Measurements from ENCODE around the gene ZNF547.

Gene ZNF547

DNA sequence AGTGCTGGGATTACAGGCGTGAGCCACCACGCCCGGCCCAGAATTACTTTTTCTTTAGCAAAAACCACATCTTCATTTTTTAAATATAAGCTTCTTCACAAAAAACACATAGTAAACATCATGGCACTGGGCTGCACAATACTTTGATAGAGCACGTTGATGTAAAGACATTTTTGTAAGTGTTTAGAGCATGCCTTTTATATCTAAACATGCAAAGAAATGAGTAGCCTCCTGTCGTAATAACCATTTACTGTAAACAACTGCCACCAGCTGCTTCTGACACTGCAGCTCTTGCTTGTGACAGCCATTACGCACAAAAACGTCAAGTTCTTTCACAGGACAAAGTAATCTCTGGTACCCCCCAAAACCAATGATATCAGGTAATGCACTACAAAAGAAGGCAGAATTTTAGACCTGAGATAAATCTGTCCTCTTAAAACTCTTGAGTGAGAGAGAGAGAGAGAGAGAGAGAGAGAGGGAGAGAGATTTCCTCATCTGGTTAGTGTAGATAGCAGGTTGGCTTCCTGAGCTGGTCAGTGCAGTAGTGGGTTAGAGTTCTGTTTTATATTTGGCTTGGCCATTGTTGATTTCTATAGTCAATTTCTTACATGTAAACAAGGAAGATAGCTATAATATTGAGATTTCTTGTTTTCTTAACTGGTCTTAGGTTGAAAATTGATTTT lies 19.6 kb downstream of the ZNF547 start:
- no peak for DNase-seq (ENCODE audit: low read depth in 2 of 2)

DNA sequence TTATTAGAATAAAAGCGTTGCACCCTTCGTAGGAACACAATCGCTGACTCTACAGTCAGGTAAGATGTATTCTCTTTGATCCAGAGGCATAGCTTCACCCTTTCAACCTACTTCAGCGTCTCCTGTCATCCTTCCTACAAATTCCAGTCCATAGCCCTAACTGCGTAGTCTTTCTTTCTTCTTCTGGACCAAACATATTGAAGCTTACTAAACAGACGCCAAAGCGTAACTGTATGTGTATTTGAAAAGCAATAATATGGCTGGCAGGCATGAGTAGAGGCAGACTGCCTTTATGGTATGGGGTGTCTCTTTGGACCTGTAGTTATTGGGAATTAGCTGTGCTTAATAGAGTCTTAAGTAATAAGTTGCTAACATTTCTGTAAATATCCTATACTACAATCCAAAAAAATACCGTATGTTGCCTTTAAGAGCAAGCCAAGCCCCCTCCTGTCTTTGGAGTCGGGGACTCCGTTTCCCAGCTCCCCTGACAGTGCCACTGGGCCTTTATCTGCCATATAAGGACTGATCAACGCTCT lies 25.9 kb downstream of the ZNF547 start:
- H3K4me3 ChIP-seq (replicated peaks in 1 of 2; ENCODE audit: low read depth in 2 of 2, low read length in 2 of 2) = peak overlapping the region; percentile 77 to 95
- TF ChIP-seq, protein P1, sequence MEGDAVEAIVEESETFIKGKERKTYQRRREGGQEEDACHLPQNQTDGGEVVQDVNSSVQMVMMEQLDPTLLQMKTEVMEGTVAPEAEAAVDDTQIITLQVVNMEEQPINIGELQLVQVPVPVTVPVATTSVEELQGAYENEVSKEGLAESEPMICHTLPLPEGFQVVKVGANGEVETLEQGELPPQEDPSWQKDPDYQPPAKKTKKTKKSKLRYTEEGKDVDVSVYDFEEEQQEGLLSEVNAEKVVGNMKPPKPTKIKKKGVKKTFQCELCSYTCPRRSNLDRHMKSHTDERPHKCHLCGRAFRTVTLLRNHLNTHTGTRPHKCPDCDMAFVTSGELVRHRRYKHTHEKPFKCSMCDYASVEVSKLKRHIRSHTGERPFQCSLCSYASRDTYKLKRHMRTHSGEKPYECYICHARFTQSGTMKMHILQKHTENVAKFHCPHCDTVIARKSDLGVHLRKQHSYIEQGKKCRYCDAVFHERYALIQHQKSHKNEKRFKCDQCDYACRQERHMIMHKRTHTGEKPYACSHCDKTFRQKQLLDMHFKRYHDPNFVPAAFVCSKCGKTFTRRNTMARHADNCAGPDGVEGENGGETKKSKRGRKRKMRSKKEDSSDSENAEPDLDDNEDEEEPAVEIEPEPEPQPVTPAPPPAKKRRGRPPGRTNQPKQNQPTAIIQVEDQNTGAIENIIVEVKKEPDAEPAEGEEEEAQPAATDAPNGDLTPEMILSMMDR (IDR thresholded peaks at IDR 0.05; ENCODE audit: low read depth, low read length) = no peak
- DNase-seq (ENCODE audit: low read depth in 2 of 2) = no peak

More for the DNA sequence above, 19.6 kb downstream of the ZNF547 start:
- H3K4me3 ChIP-seq (replicated peaks in 1 of 2; ENCODE audit: low read depth in 2 of 2, low read length in 2 of 2) = no peak overlapping the region
- TF ChIP-seq, protein P1 (IDR thresholded peaks at IDR 0.05; ENCODE audit: low read depth, low read length) = no peak

DNA sequence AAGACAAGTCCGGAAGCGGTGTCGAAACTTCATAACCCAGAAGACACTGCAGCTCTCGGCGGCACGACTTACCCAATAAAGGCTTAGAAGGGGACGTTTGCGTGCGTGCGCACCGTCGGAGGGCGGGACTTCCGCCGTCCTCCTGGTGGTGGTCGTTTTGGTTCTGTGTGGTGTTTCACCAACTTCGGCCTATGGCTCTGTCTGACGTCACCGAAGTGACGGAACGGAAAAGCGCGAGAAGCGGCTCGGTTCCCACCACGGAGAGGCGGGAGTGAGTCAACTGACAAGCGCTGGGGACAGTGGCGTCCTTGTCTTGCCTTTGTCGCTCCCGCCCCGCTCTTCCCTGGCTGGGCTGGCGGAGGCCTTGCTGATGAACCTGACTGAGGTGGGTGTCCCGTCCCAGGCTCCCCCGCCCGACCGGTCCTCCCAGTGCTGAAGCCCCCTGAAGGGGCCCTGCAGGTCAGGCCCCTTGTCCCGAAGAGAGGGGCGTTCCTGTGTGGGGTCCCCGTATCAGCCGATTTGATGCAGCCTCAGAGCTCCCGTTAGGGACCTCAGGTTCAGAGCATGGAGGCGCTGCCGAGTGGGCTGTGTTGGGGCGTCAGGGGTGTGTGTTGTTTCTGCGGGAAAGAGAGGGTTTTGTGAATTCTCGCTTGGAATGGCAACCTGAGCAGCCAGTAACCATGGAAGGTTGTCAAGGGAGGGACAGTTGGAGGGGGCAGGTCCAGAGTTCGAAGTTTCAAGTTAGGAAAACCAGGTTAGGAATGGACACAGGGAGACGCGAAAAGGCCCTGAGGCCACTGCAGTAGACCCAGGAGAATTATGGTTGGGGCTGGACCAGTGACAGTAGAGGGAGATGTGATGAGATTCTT lies 26.6 kb downstream of the ZNF547 start, which contains the start of gene ZNF548:
Gene ZNF548, plus strand, starts transcription at position 125 of the 869 bp plus-strand sequence. Its CDS starts 246 bp downstream, at position 371.
- peak; percentile 99 for DNase-seq (ENCODE audit: low read depth in 2 of 2)
- TF ChIP-seq, protein P1 (IDR thresholded peaks at IDR 0.05; ENCODE audit: low read depth, low read length) = peak; percentile 3
- peak within 1 kb of the TSS; percentile 77 to 95 for H3K4me3 ChIP-seq (replicated peaks in 1 of 2; ENCODE audit: low read depth in 2 of 2, low read length in 2 of 2)

DNA sequence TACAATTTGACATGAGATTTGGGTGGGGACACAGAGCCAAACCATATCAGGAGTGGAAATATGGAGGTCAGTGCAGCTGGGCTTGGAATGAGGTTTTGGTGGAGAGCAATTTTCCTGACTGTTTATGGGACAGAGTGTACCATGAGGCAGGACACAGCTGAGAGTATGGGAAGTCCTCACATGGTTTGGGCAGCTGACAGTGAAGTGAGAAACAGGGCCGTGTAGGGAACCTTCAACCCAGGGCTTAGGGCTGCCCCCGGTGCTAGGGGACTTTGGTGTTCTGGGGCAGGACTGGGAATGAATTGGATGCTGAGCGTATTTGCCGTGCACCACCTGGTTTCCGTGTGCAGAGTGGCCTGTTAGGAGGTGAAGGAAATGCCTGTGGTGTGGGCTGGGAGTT lies 32.4 kb downstream of the ZNF547 start:
- DNase-seq (ENCODE audit: low read depth in 2 of 2) = no peak
- TF ChIP-seq, protein P1 (IDR thresholded peaks at IDR 0.05; ENCODE audit: low read depth, low read length) = no peak
- no peak overlapping the region for H3K4me3 ChIP-seq (replicated peaks in 1 of 2; ENCODE audit: low read depth in 2 of 2, low read length in 2 of 2)

DNA sequence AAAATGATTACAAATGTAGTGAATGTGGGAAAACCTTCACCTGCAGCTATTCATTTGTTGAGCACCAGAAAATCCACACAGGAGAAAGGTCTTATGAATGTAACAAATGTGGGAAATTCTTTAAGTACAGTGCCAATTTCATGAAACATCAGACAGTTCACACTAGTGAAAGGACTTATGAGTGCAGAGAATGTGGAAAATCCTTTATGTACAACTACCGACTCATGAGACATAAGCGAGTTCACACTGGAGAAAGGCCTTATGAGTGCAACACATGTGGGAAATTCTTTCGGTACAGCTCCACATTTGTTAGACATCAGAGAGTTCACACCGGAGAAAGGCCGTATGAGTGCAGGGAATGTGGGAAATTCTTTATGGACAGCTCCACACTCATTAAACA lies 35.5 kb downstream of the ZNF547 start:
- DNase-seq (ENCODE audit: low read depth in 2 of 2) = no peak
- no peak overlapping the region for H3K4me3 ChIP-seq (replicated peaks in 1 of 2; ENCODE audit: low read depth in 2 of 2, low read length in 2 of 2)
- TF ChIP-seq, protein P1 (IDR thresholded peaks at IDR 0.05; ENCODE audit: low read depth, low read length) = no peak

DNA sequence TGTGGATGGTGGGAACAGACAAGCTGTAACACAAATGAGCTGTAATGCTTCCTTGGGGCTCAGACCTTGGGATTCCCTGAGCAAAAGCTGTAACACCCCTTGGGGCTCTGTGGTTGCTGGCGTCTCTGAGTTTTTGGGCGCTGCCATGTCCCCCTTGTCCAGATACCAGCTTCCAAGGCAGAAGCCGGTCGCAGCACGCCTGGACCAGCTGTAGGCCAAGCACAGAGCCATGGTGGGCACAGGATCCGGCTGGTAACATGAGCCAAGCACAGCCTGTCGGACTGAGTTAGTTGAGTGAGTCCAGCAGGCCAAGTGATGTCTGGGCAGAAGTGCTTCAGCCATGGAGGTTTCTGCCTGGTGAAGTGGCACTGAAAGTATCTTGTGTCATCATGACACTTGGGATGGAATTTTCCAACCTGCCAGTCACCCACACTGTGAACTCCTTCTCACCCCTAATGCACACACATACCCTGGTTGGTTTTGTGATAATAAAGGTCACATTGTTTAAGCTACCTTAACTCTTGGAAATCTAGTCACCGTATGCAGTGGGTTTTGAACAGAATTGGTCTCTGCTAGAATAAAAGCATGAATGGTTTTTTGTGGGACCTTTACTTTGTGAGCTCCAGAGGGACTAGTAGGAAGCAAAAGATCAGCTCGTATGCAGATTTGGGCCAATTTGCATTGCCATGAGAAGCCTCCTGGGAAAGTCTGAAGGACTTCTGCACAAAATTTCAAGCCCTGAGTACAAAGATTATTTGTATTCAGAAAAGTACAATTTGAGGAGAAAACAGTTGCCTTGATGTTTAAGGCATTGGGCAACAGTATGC lies 40.6 kb downstream of the ZNF547 start:
- DNase-seq (ENCODE audit: low read depth in 2 of 2) = no peak
- H3K4me3 ChIP-seq (replicated peaks in 1 of 2; ENCODE audit: low read depth in 2 of 2, low read length in 2 of 2) = no peak overlapping the region
- TF ChIP-seq, protein P1 (IDR thresholded peaks at IDR 0.05; ENCODE audit: low read depth, low read length) = no peak

Data from cardiac fibroblast (primary cell).